A673 (cell line): ENCODE data around the gene PCBP2.

Experiments used
- EZH2 ChIP-seq: fragments of 200-600 bp; sonication (generic); IDR thresholded peaks from 2 replicates; pipeline ENCODE4 v1.6.1; 2017; ENCODE audit warnings: borderline replicate concordance, low read depth, mild to moderate bottlenecking, mixed read lengths, antibody characterized with exemption, low read length; ENCODE audit not compliant: poor library complexity, severe bottlenecking
- TF ChIP-seq, protein P1 (sequence below): fragments of 300-800, 200-600 bp; sonication (generic); conservative IDR thresholded peaks from 2 replicates; pipeline ENCODE4 v1.5.1; 2017; ENCODE audit warnings: low read depth, mild to moderate bottlenecking, antibody characterized with exemption, low read length, moderate library complexity, mixed read lengths

DNA sequence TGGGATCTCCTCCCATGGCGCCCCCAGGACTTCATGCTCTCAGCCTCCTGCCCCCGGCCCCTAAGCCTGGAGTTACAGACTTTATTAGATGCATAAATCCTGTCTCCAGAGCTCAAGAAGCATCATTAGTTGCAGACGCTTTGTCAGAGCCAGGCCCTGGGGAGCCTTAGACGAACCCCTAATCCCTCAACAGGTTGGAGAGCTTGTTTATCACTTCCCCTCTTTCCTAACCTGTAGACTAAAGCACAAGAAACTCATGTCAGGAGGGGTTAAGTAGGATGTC is 55.6 kb downstream of the PCBP2 start:
- TF ChIP-seq, protein P1, sequence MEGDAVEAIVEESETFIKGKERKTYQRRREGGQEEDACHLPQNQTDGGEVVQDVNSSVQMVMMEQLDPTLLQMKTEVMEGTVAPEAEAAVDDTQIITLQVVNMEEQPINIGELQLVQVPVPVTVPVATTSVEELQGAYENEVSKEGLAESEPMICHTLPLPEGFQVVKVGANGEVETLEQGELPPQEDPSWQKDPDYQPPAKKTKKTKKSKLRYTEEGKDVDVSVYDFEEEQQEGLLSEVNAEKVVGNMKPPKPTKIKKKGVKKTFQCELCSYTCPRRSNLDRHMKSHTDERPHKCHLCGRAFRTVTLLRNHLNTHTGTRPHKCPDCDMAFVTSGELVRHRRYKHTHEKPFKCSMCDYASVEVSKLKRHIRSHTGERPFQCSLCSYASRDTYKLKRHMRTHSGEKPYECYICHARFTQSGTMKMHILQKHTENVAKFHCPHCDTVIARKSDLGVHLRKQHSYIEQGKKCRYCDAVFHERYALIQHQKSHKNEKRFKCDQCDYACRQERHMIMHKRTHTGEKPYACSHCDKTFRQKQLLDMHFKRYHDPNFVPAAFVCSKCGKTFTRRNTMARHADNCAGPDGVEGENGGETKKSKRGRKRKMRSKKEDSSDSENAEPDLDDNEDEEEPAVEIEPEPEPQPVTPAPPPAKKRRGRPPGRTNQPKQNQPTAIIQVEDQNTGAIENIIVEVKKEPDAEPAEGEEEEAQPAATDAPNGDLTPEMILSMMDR, result no peak
- no peak for TF ChIP-seq EZH2
